H1 (cell line): ENCODE results near the gene DCX. TPM values are rescaled to one million over a fixed set of nuclear protein-coding genes. Genes with fewer than 3 reads are reported as not detected.

Experiments used
- CTCF ChIA-PET: fragments of 300-600 bp; sonication (Branson Sonifier 250); formaldehyde crosslinking; loops from one replicate; lab custom pipeline; 2021; ENCODE audit not compliant: partially characterized antibody; lab: Charles Lee
- POLR2A ChIA-PET: fragments of 300-600 bp; sonication (Branson Sonifier 250); formaldehyde crosslinking; loops from one replicate; lab custom pipeline; 2021; ENCODE audit warnings: inconsistent platforms; ENCODE audit not compliant: partially characterized antibody; lab: Charles Lee
- DNase-seq, 2 experiments: peaks; one replicate each; pipeline versions ENCODE4 v3.0.0 to v3.0.0-alpha.2; 2010 to 2022; ENCODE audit warnings: low spot score in 2 of 2, low read depth in 1 of 2, mixed read lengths in 1 of 2
- FAIRE-seq: peaks from 2 replicates; lab custom pipeline; 2011; peaks lifted over from hg19 to GRCh38; lab: Jason Lieb, UNC
- H2AFZ ChIP-seq: 2 replicates; pipeline ENCODE4 v1.8.1; 2012; ENCODE audit warnings: low read length, inconsistent platforms
- H2AK5ac ChIP-seq: 2 replicates; pipeline ENCODE4 v1.6.1; 2013; ENCODE audit warnings: low read depth, low read length
- H2BK120ac ChIP-seq: replicated peaks from 2 replicates; pipeline ENCODE3; 2013; ENCODE audit warnings: low read depth, low read length, inconsistent platforms
- H2BK12ac ChIP-seq: 2 replicates; pipeline ENCODE4 v1.6.1; 2013; ENCODE audit warnings: low read depth, low read length
- H2BK15ac ChIP-seq: 2 replicates; pipeline ENCODE4 v1.6.1; 2013; ENCODE audit warnings: low read length
- H2BK20ac ChIP-seq: 2 replicates; pipeline ENCODE4 v1.6.1; 2013; ENCODE audit warnings: low read length
- H2BK5ac ChIP-seq: 2 replicates; pipeline ENCODE4 v1.6.1; 2013; ENCODE audit warnings: low read depth, low read length
- H3K14ac ChIP-seq: 2 replicates; pipeline ENCODE4 v1.6.1; 2013; ENCODE audit warnings: inconsistent platforms; ENCODE audit not compliant: insufficient read length
- H3K18ac ChIP-seq: 2 replicates; pipeline ENCODE4 v1.6.1; 2013; ENCODE audit warnings: low read length; ENCODE audit errors: extremely low read depth
- H3K23ac ChIP-seq: 2 replicates; pipeline ENCODE4 v1.6.1; 2013; ENCODE audit warnings: inconsistent platforms; ENCODE audit not compliant: insufficient read length
- H3K23me2 ChIP-seq: 2 replicates; pipeline ENCODE4 v1.6.1; 2013; ENCODE audit warnings: low read depth, low read length
- H3K27ac ChIP-seq: 2 replicates; pipeline ENCODE4 v1.6.1; 2011; ENCODE audit warnings: low read depth, low read length, inconsistent platforms
- H3K27me3 ChIP-seq, 4 experiments: replicated peaks in 1 of 4; 1 replicate in 1 of 4; 2 replicates in 3 of 4; pipeline versions ENCODE4 v1.6.1 to v1.8.1; 2011 to 2013; ENCODE audit warnings: low read length in 3 of 4, mild to moderate bottlenecking in 3 of 4, inconsistent platforms in 2 of 4, mixed read lengths in 2 of 4, moderate library complexity in 1 of 4; ENCODE audit not compliant: control insufficient read depth in 3 of 4, insufficient read depth in 3 of 4; ENCODE audit errors: extremely low read depth in 1 of 4
- H3K36me3 ChIP-seq, 4 experiments: 2 replicates each; pipeline versions ENCODE4 v1.6.1 to v1.8.1; 2011 to 2013; ENCODE audit warnings: mild to moderate bottlenecking in 4 of 4, low read length in 3 of 4, moderate library complexity in 2 of 4, control low read depth in 1 of 4, inconsistent platforms in 1 of 4; ENCODE audit not compliant: insufficient read depth in 4 of 4, control insufficient read depth in 2 of 4
- H3K4ac ChIP-seq: replicated peaks from 2 replicates; pipeline ENCODE3; 2013; ENCODE audit warnings: low read length, low read depth, mixed read lengths, inconsistent platforms; ENCODE audit not compliant: insufficient read length
- H3K4me1 ChIP-seq, 4 experiments: replicated peaks in 1 of 4; 1 replicate in 1 of 4; 2 replicates in 3 of 4; pipeline versions ENCODE4 v1.6.1 to v1.8.1; 2011 to 2013; ENCODE audit warnings: low read length in 3 of 4, inconsistent platforms in 2 of 4, mixed read lengths in 1 of 4; ENCODE audit not compliant: insufficient read depth in 4 of 4, control insufficient read depth in 3 of 4
- H3K4me2 ChIP-seq, 2 experiments: 2 replicates each; pipeline versions ENCODE4 v1.6.1 to v1.8.1; 2011 to 2013; ENCODE audit warnings: low read depth in 2 of 2, low read length in 2 of 2, control low read depth in 1 of 2, inconsistent platforms in 1 of 2, mild to moderate bottlenecking in 1 of 2; ENCODE audit not compliant: insufficient read depth in 1 of 2
- H3K4me3 ChIP-seq, 4 experiments: fragments of 200-600, 300-600 bp in 1 of 4; sonication (generic), shearing (Covaris generic), sonication (Bioruptor Twin) in 1 of 4; 2 replicates each; pipeline versions ENCODE4 v1.5.1 to v1.8.1; 2011 to 2016; ENCODE audit warnings: low read length in 4 of 4, low read depth in 3 of 4, control low read depth in 2 of 4, inconsistent platforms in 2 of 4, mild to moderate bottlenecking in 2 of 4, mixed read lengths in 1 of 4, moderate library complexity in 1 of 4; ENCODE audit not compliant: insufficient read depth in 2 of 4; ENCODE audit errors: extremely low read depth in 1 of 4
- H3K56ac ChIP-seq: replicated peaks from 2 replicates; pipeline ENCODE3; 2013; ENCODE audit warnings: low read depth, mild to moderate bottlenecking, mixed read lengths, low read length, inconsistent platforms; ENCODE audit not compliant: insufficient read length
- H3K79me1 ChIP-seq: 2 replicates; pipeline ENCODE4 v1.6.1; 2013; ENCODE audit warnings: low read depth, low read length, control low read depth
- H3K79me2 ChIP-seq, 2 experiments: 2 replicates each; pipeline versions ENCODE4 v1.6.1 to v1.8.1; 2012 to 2013; ENCODE audit warnings: low read length in 2 of 2, mild to moderate bottlenecking in 2 of 2, inconsistent platforms in 1 of 2; ENCODE audit not compliant: insufficient read depth in 2 of 2, control insufficient read depth in 1 of 2
- H3K9ac ChIP-seq, 4 experiments: replicated peaks in 1 of 4; 1 replicate in 1 of 4; 2 replicates in 3 of 4; pipeline versions ENCODE4 v1.6.1 to v1.8.1; 2011 to 2013; ENCODE audit warnings: low read depth in 3 of 4, low read length in 3 of 4, control low read depth in 2 of 4, mild to moderate bottlenecking in 2 of 4, moderate library complexity in 2 of 4, inconsistent platforms in 1 of 4; ENCODE audit errors: extremely low read depth in 1 of 4
- H3K9me3 ChIP-seq, 2 experiments: 2 replicates each; pipeline versions ENCODE4 v1.6.1 to v1.8.1; 2012 to 2013; ENCODE audit warnings: mild to moderate bottlenecking in 2 of 2, moderate library complexity in 2 of 2, control low read depth in 1 of 2, inconsistent platforms in 1 of 2, low read depth in 1 of 2, low read length in 1 of 2, mixed read lengths in 1 of 2; ENCODE audit not compliant: insufficient read depth in 2 of 2
- H4K20me1 ChIP-seq, 2 experiments: replicated peaks in 1 of 2; 2 replicates each; pipeline versions ENCODE3 to v1.8.1; 2011 to 2013; ENCODE audit warnings: inconsistent platforms in 2 of 2, low read length in 2 of 2, mild to moderate bottlenecking in 1 of 2; ENCODE audit not compliant: insufficient read depth in 2 of 2, control insufficient read depth in 1 of 2
- H4K5ac ChIP-seq: 2 replicates; pipeline ENCODE4 v1.6.1; 2013; ENCODE audit warnings: low read length, low read depth, mixed read lengths, inconsistent platforms; ENCODE audit not compliant: insufficient read length
- H4K8ac ChIP-seq: 2 replicates; pipeline ENCODE4 v1.8.0; 2013; ENCODE audit warnings: mild to moderate bottlenecking, moderate library complexity, low read length, inconsistent platforms; ENCODE audit not compliant: insufficient read depth; ENCODE audit errors: extremely low read depth
- H4K91ac ChIP-seq: replicated peaks from 2 replicates; pipeline ENCODE3; 2013; ENCODE audit warnings: low read length, mixed read lengths, inconsistent platforms; ENCODE audit not compliant: insufficient read length
- ASH2L ChIP-seq: fragments of 200-600, 300-600 bp; sonication (generic); IDR thresholded peaks from one replicate; pipeline ENCODE4 v1.7.1; 2017; ENCODE audit warnings: low read length
- BRCA1 ChIP-seq: IDR thresholded peaks from 2 replicates; pipeline ENCODE4 v1.6.1; 2012; ENCODE audit warnings: low read depth, low read length, improper control_type of control experiment
- CHD2 ChIP-seq: IDR thresholded peaks from 2 replicates; pipeline ENCODE4 v1.6.1; 2012; ENCODE audit warnings: low read length, improper control_type of control experiment
- EGR1 ChIP-seq: IDR thresholded peaks from 2 replicates; pipeline ENCODE4 v1.6.1; 2011; ENCODE audit warnings: low read depth, low read length, borderline replicate concordance
- FOSL1 ChIP-seq: IDR thresholded peaks from 2 replicates; pipeline ENCODE4 v1.6.1; 2011; ENCODE audit warnings: mild to moderate bottlenecking, low read depth, low read length, moderate library complexity; ENCODE audit not compliant: insufficient read depth
- GTF2F1 ChIP-seq: IDR thresholded peaks from 2 replicates; pipeline ENCODE4 v1.6.1; 2012; ENCODE audit warnings: low read depth, low read length, improper control_type of control experiment, borderline replicate concordance
- KDM4A ChIP-seq: IDR thresholded peaks from one replicate; pipeline ENCODE4 v1.7.1; 2012; ENCODE audit warnings: low read depth, mild to moderate bottlenecking, moderate library complexity, low read length, inconsistent platforms; ENCODE audit not compliant: severe bottlenecking
- NRF1 ChIP-seq: IDR thresholded peaks from 2 replicates; pipeline ENCODE4 v1.6.1; 2011; ENCODE audit warnings: mild to moderate bottlenecking, low read depth, low read length, improper control_type of control experiment
- RNF2 ChIP-seq: fragments of 200-900, 300-1000 bp; sonication (generic); IDR thresholded peaks from 2 replicates; pipeline ENCODE4 v1.7.1; 2016; ENCODE audit warnings: borderline replicate concordance, low read depth, mild to moderate bottlenecking, antibody characterized with exemption, low read length; ENCODE audit not compliant: poor library complexity, severe bottlenecking; ENCODE audit errors: missing control alignments
- SP2 ChIP-seq: IDR thresholded peaks from 2 replicates; pipeline ENCODE4 v1.6.1; 2012; ENCODE audit warnings: mild to moderate bottlenecking, low read length, inconsistent platforms
- TCF12 ChIP-seq: IDR thresholded peaks from 2 replicates; pipeline ENCODE4 v1.6.1; 2011; ENCODE audit warnings: low read depth, mild to moderate bottlenecking, low read length
- WGBS, 2 experiments: shearing (Covaris generic) in 1 of 2; methylation state at CpG; one replicate each; pipeline versions ENCODE4 v1.1.6 to v1.1.7; 2013 to 2015; ENCODE audit warnings: low lambda C conversion rate in 2 of 2, mixed read lengths in 2 of 2, inconsistent platforms in 1 of 2, low coverage in 1 of 2, missing lambda C conversion rate in 1 of 2; ENCODE audit not compliant: insufficient replicate concordance in 2 of 2, insufficient coverage in 1 of 2, insufficient read length in 1 of 2; ENCODE audit errors: extremely low coverage in 1 of 2, missing lambda C conversion rate in 1 of 2; 5-methylcytosine and 5-hydroxymethylcytosine counted together
- polyA plus RNA-seq, 7 experiments: library from polyadenylated mRNA; depleted of rRNA in 3 of 7; stranded (reverse) in 5 of 7; unstranded in 2 of 7; fragments of >200 nt in 5 of 7; fragments of 200-250 nt in 2 of 7; gene quantifications; 1 replicate in 5 of 7; 2 replicates in 1 of 7; 4 replicates in 1 of 7; pipeline versions ENCODE4 v1.2.1 to v1.2.3, GENCODE V29; 2011 to 2013; ENCODE audit warnings: missing spikeins in 2 of 7, mixed read lengths in 2 of 7
- total RNA-seq: library from RNA; stranded (reverse); fragmentation: NEBNext Ultra II Directional; extraction: Animal tissue kit (Norgen Biotek cat#: 25700); gene quantifications from 2 replicates; pipeline ENCODE4 v1.2.1, GENCODE V29; 2021
- TF ChIP-seq, protein P1 (sequence below): IDR thresholded peaks from 2 replicates; pipeline ENCODE4 v1.6.1; 2011; ENCODE audit warnings: low read length, improper control_type of control experiment

Gene DCX
- total and polyA plus RNA-seq, 2 of the 8 experiments (the other 6 are each of a cell fraction or from before 2014, with no cell fraction given): 1.3 to 3.3 TPM

GRCh38 chrX:111336141-111336540, 75.9 kb downstream of the DCX start:
- Histone ChIP-seq H2AFZ (no peak overlapping the region), H2BK15ac (no peak overlapping the region), H2BK12ac (no peak overlapping the region), H4K8ac (no peak overlapping the region), H4K5ac (no peak overlapping the region), H3K23ac (no peak overlapping the region), H3K79me1 (no peaks in the 10 kb centered on the region), H3K79me2 (no peaks in the 10 kb centered on the region), H4K91ac (no peak overlapping the region), H3K27me3 (no peaks in the 10 kb centered on the region), H3K9me3 (no peaks in the 10 kb centered on the region), H4K20me1 (no peaks in the 10 kb centered on the region), H3K56ac (no peak overlapping the region), H3K4me2 (no peak overlapping the region), H3K4me3 (no peak overlapping the region), H3K23me2 (no peaks in the 10 kb centered on the region), H3K9ac (no peak overlapping the region), H2BK20ac (no peak overlapping the region), H2AK5ac (no peak overlapping the region), H3K14ac (no peak overlapping the region), H3K4me1 (no peaks in the 10 kb centered on the region), H2BK120ac (no peak overlapping the region), H3K27ac (no peak overlapping the region), H2BK5ac (no peak overlapping the region), H3K4ac (no peak overlapping the region), H3K18ac (no peak overlapping the region), H3K36me3 (no peaks in the 10 kb centered on the region)
- CTCF ChIA-PET: no interaction called here
- no peak for DNase-seq
- 89% methylated on average over 1 of the region's 1 CpG; no CpG with 5 or more reads in 1 of the 2 experiments for WGBS, 2 experiments
- FAIRE-seq: no peak
- POLR2A ChIA-PET: no interaction called here
- TF ChIP-seq CHD2 (no peak), TCF12 (no peak), BRCA1 (no peak), ASH2L (no peak), NRF1 (no peak), SP2 (no peak), FOSL1 (no peak), GTF2F1 (no peak), RNF2 (no peak), KDM4A (no peak), EGR1 (no peak)
- TF ChIP-seq, protein P1, sequence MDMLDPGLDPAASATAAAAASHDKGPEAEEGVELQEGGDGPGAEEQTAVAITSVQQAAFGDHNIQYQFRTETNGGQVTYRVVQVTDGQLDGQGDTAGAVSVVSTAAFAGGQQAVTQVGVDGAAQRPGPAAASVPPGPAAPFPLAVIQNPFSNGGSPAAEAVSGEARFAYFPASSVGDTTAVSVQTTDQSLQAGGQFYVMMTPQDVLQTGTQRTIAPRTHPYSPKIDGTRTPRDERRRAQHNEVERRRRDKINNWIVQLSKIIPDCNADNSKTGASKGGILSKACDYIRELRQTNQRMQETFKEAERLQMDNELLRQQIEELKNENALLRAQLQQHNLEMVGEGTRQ: no peak
